Activated gamma-delta T cell treated with Interleukin-2 at 50 U/mL for 16 hours (primary cell): Measurements from ENCODE around the gene ELL3.
"Not testable (repeated sequence)": the region's sequence is repeated elsewhere in the genome, so short reads cannot be mapped to it uniquely, and the experiment has no call there.

ENCODE experiments used
- DNase-seq: peaks from one replicate; pipeline ENCODE4 v3.0.0-alpha.2; 2020

Gene ELL3

GRCh38 chr15:43776718-43777266 lies at the start of gene ELL3:
ELL3 (minus strand) TSS chr15:43776966; CDS start chr15:43776901, 65 bp downstream.
- peak; percentile 72 for DNase-seq

GRCh38 chr15:43826029-43826507 lies 49.3 kb upstream of the ELL3 start:
- no peak for DNase-seq

GRCh38 chr15:43825305-43825704 lies 48.5 kb upstream of the ELL3 start:
- DNase-seq, result not testable (repeated sequence)

GRCh38 chr15:43824302-43825246 lies 47.8 kb upstream of the ELL3 start, which contains the start of gene MFAP1:
MFAP1 (minus strand) TSS chr15:43824690; CDS start chr15:43824569, 121 bp downstream.
- DNase-seq, result peak; percentile 89

- no peak for DNase-seq
Observed at GRCh38 chr15:43821505-43821904, 44.7 kb upstream of the ELL3 start.

GRCh38 chr15:43815064-43815463 lies 38.3 kb upstream of the ELL3 start:
- not testable (repeated sequence) for DNase-seq

GRCh38 chr15:43808960-43809678 lies 32.4 kb upstream of the ELL3 start:
- DNase-seq, result no peak

- no peak for DNase-seq
Observed at GRCh38 chr15:43808435-43808950, 31.7 kb upstream of the ELL3 start.

- DNase-seq, result not testable (repeated sequence)
Observed at GRCh38 chr15:43802676-43803075, 25.9 kb upstream of the ELL3 start.

- DNase-seq, result peak; percentile 93
Observed at GRCh38 chr15:43800286-43801141, 23.7 kb upstream of the ELL3 start, which contains the start of gene HYPK. HYPK (plus strand) TSS chr15:43800599; CDS start chr15:43800623, 24 bp downstream.

GRCh38 chr15:43799945-43800285 lies 23.1 kb upstream of the ELL3 start, which contains the start of gene SERINC4:
SERINC4 (minus strand) TSS chr15:43800220; CDS start chr15:43799986, 234 bp downstream.
- DNase-seq, result no peak

GRCh38 chr15:43799209-43799944 lies 22.6 kb upstream of the ELL3 start:
- no peak for DNase-seq

GRCh38 chr15:43796566-43796965 lies 19.8 kb upstream of the ELL3 start:
- no peak for DNase-seq

GRCh38 chr15:43795997-43796396 lies 19.2 kb upstream of the ELL3 start:
- DNase-seq, result no peak

GRCh38 chr15:43795197-43795596 lies 18.4 kb upstream of the ELL3 start:
- DNase-seq, result no peak

- DNase-seq, result no peak
Observed at GRCh38 chr15:43794269-43795037, 17.7 kb upstream of the ELL3 start.

GRCh38 chr15:43793647-43794046 lies 16.9 kb upstream of the ELL3 start:
- DNase-seq, result no peak

GRCh38 chr15:43792761-43793476 lies 16.2 kb upstream of the ELL3 start:
- DNase-seq, result no peak

- DNase-seq, result peak; percentile 100
Observed at GRCh38 chr15:43791993-43792760, 15.4 kb upstream of the ELL3 start, which contains the start of gene SERF2. SERF2 (plus strand) TSS chr15:43792320; CDS start chr15:43792377, 57 bp downstream.
